Stimulated activated CD4-positive, alpha-beta T cell treated with anti-CD3 and anti-CD28 coated beads, Interleukin-4, amount 100 ng/mL, for 48 hours (primary cell): ENCODE results near the gene FGF16.
"Not testable (repeated sequence)": the region's sequence is repeated elsewhere in the genome, so short reads cannot be mapped to it uniquely, and the experiment has no call there.

Source experiments
- DNase-seq, 2 donors: peaks; one replicate each; pipeline ENCODE4 v3.0.0-alpha.2; 2020; ENCODE audit warnings: low read depth in 2 of 2

The FGF16 gene

DNA sequence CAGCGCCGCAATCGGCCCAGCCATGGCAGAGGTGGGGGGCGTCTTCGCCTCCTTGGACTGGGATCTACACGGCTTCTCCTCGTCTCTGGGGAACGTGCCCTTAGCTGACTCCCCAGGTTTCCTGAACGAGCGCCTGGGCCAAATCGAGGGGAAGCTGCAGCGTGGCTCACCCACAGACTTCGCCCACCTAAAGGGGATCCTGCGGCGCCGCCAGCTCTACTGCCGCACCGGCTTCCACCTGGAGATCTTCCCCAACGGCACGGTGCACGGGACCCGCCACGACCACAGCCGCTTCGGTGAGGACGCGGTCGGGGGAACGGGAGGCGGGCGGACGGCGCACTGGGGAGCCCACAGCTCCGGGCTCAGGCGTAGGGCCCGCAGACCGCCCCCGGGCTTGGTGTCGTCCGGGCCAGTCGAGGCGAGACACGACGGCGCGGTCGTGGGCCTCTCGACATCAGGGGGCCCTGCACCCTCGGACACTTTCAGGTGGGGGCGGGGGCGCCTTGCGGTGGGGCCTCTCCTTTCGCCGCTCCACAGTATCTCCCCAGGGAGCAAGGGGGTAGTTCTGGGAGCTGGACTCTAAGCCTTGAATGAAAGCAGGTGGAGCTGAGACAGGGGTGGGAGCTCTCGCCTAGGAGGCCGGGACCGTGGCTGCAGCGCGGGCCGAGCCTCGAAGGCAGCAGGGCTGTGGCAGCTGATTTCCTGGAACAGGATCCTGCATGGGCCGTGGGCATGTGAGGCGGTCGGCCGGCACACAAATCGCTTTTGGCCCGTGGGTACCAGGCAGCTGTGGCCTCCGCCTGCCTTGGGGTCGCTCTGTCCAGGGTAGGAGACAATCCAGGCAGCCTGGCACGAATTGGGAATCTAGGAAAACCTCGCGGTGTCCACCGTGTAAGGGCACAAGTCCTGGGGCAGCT lies 722 bp downstream of the FGF16 start:
- DNase-seq = no peak

- DNase-seq = no peak
These were observed 3.2 kb downstream of the FGF16 start for GRCh38 chrX:77450415-77450814.

- DNase-seq = no peak
These were observed 3.8 kb downstream of the FGF16 start for GRCh38 chrX:77450996-77451395.

DNA sequence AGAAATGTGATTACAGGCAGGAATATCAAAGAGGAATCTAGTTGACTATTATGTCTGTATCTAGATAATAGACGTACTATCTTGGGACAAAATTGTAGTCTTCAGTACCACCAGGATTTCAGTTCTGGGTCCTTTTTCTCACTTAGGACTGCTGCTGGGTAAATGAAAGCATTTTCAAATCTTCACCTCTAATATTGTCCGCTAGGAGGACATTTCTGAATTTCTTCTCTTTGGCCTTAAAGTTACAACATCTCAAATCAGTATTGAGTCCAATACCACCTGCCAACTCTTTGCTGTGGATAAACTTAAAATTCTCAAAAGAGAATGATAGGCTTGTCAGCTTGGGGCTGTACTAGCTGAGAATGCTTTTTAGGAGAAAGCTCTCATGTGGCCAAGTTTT lies 6.0 kb downstream of the FGF16 start:
- no peak for DNase-seq

GRCh38 chrX:77455437-77455836 lies 8.2 kb downstream of the FGF16 start:
- no peak for DNase-seq

DNA sequence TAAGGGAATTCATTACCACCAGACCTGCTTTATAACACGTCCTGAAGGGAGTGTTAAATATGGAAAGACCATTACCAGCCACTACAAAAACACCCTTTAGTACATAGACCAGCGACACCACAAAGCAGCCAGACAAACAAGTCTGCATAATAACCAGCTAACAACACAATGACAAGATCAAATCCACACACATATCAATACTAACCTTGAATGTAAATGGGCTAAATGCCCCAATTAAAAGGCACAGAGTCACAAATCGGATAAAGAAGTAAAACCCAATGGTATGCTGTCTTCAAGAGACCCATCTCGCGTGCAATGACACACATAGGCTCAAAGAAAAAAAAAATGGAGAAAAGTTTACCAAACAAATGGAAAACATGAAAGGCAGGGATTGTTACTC lies 36.9 kb downstream of the FGF16 start:
- no peak for DNase-seq

- DNase-seq = no peak
These were observed 46.7 kb downstream of the FGF16 start for GRCh38 chrX:77493677-77494553.

DNA sequence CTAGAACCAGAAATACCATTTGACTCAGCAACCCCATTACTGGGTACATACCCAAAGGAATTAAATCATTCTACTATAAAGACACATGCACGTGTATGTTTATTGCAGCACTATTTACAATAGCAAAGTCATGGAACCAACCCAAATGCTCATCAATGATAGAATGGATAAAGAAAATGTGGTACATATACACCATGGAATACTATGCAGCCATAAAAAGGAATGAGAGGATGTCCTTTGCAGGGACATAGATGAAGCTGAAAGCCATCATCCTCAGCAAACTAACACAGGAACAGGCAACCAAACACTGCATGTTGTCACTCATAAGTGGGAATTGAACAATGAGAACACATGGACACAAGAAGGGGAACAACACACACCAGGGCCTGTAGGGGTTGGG lies 53.0 kb downstream of the FGF16 start:
- DNase-seq = not testable (repeated sequence)

DNA sequence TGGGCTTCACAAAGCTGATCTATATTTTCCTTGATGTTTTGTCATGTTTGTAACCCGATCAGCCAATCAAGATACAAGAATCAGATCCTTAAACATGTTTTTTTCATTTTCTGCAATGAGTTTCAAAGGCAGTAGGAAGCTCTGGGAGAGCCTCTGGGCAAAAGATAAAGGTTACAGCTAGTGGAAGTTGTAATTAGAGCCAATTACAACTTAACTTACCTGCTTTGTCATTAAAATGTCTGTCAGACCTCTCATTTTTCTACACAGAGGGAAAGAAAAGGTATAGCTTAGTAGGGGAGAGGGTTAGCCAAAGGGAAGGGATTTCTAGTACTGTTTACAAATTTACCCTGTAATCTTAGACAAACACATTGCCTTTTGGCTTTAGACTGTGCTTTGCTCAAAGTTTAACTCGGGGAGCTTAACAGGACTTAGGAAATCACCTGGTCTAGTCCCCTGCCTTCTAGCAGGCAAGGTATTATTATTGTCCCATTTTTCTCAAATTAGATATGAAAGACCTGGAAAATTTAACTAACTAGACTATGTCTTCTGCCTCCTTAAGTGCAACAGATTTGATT lies 55.8 kb downstream of the FGF16 start:
- no peak for DNase-seq

- DNase-seq = no peak
These were observed 58.0 kb downstream of the FGF16 start for GRCh38 chrX:77505227-77505626.
